ENCODE measurements around the gene PRDX6.
"Not testable (repeated sequence)": the region's sequence is repeated elsewhere in the genome, so short reads cannot be mapped to it uniquely, and the experiment has no call there.

Gene PRDX6, protein sequence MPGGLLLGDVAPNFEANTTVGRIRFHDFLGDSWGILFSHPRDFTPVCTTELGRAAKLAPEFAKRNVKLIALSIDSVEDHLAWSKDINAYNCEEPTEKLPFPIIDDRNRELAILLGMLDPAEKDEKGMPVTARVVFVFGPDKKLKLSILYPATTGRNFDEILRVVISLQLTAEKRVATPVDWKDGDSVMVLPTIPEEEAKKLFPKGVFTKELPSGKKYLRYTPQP

DNA sequence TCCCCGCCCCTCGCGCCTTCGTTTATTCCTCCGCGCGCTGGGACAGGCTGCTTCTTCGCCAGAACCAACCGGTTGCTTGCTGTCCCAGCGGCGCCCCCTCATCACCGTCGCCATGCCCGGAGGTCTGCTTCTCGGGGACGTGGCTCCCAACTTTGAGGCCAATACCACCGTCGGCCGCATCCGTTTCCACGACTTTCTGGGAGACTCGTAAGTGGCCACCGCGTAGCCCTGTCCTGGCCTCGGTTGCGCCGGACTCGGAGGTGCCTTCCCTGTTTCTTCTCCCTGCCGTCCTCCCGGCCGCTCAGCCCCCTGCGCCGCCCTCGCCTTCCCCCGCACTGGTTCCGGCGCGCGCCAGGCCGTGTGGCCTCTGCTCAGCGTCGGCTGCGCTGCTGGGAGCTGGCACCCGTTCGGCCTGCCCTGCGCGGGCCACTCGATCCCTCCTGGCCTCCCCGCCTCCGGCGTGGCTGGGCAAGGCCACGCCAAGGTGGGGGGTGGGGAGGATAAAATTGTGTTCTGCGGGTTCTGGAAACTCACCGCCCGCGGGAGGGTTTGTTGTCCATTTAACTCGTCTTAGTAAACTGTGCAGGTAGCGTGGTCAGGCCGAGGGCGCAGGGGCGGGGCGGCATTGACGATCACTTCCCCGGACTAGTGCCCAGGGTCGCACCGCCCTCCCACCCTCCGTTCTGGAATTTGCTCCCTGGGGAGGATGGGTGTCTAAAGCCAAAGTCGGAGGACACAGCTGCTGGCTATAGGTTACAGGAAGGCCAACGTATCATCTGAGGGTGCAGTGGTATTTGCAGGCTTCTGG is at the start of gene PRDX6:
Gene PRDX6 (plus strand): TSS at position 50 of the 808 bp plus-strand sequence. CDS start 63 bp downstream, at position 113.
- DNase-seq = peak; percentile 89

DNA sequence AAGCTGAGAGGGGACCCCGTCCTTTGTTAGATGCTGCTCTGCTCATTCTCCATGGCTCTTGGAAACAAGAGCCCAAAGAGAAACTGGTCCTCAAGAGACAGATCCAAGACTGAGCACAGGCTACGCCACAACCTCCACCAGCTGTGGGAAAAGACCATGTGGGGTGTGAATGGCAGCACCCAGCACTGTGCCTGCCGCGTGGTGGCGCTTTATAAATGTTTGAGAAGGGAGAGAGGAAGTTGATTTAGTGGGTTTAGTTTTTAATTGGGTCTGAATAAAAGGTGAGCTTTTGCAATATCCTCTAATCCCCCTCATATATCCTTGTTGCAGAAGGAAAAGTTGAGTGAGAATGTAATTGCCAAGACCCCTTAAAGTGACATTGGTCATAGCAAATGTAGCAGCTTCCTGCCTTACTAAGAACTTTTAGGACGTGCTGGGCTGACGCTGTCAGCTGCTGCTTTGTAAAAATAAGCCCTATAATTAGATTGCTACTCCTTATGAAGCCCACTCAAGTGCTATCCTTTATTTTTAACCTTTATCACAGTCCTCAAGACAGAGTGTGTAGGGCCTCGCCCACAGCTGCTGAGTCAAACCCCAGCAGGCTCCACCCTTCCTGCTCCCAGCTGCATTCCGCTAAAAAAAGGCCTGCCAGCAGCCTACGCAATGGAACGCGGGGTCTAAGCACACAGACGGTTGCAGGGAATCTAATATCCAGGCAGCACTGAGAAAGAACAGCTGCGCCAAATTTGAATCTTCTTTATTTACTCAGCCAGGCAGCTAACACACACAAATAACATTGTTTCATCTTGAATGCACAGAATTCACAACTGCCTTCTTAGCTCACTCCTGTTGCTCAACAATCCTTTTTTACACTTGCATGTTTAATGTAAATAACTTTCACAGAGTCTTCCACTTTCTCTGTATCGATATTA is 47.4 kb upstream of the PRDX6 start:
- peak; percentile 53 for DNase-seq

DNA sequence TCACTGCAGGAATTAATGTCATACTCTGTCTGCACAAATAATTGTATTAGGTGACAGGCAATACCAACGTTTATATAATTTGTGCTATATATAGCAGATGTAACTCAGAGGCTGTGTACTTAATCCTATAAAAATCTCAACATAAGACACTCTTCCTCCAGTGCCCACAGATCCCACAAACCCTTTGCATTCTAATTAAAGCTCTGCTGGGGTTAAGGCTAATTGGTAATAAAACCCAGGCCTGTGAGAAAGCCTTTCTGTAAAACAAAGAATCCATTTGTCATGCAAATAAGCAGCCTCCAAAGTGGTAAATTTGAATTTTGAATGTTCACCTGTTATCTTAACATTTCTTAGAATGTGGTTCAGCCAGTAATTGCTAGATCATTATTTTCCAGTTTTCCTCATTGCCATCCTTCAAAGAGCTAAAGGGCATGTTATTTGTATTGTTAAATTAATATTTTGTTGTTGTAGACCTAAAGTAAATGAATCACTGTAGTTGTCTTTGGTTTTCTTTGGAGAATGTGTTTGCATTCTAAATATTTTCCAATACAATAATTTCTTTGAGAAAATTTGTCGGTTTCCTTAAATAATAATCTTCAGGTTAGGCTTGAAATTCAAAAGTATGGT is 46.3 kb upstream of the PRDX6 start:
- DNase-seq = no peak

- peak; percentile 71 for DNase-seq
Observed at GRCh38 chr1:173431304-173432045, 45.7 kb upstream of the PRDX6 start.

DNA sequence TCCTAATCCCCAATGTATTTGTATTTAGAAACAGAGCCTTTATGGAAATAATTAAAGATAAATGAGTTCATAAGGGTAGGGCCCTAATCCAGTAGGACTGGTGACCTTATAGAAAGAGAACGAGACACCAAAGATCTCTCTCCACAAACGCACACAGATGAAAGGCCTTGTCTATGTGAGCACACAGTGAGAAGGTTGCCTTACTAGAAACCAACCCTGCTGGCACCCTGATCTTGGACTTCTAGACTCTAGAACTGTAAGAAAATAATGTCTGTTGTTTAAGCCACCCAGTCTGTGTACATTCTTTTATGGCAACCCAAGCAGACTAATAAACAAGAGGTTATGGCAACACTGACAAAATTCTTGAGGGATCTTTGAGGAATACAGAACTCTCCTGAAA is 44.8 kb upstream of the PRDX6 start:
- DNase-seq = no peak

- no peak for DNase-seq
Observed at GRCh38 chr1:173433751-173434326, 43.3 kb upstream of the PRDX6 start.

- no peak for DNase-seq
Observed at GRCh38 chr1:173436841-173437428, 40.2 kb upstream of the PRDX6 start.

DNA sequence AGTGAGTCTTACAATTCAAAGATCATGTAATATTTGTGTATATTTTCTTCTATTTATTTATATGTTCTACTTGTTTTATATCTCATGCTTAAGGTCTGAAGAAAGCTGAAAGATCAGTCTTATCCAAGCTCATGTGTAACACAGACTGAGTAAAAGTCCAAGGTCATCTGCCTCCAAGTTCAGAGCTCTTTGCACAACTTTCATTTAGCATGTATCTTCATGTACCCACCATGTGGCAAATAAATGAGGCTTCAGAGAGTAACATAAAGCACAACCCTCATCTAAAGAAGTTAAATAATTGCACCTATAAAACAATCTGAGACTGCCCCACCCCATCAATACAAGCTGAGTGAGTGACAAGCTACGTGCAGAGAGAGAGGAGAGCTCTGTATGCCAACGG is 38.5 kb upstream of the PRDX6 start:
- no peak for DNase-seq

DNA sequence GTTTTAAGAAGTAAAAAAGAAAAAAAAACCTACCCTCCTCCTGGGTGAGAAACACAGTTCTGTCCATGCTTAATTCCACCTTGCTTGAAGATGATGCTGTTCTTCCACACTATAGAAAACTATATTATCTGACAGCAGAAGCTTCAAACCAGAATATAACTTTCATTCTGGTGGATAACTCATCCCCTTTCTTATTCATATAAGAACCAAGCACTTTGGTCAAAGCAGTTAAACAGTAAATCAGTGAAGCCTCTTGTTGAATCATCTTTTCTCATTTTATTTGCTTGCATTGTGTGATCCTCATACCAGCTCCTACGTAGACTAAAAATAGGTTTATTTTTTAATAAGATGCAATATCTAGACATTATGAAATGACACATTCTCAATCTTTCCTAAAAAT is 36.7 kb upstream of the PRDX6 start:
- DNase-seq = no peak

- DNase-seq = no peak
Observed at GRCh38 chr1:173444757-173445156, 32.4 kb upstream of the PRDX6 start.

DNA sequence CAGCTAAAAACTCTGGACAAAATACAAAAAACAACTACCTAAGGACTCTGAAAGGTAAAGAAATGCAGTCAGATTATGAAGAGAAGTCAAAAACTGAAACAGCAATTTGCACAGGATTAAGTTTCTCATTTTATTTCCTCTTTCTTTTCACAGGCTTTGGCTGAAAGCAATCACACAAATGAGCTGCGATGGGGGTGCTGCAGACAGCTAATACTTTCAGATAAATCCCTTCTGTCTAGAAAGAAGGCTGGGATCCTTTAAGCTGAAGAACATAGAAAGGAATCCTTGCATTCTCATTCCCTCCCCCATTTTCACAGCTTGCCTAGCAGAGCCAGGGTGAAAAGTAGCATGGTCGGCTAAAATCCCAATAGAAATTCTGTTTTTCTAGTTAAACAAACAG is 32.0 kb upstream of the PRDX6 start:
- DNase-seq = no peak

GRCh38 chr1:173445656-173446055 is 31.5 kb upstream of the PRDX6 start:
- no peak for DNase-seq

GRCh38 chr1:173447224-173447623 is 29.9 kb upstream of the PRDX6 start:
- DNase-seq = no peak

GRCh38 chr1:173448945-173449344 is 28.2 kb upstream of the PRDX6 start:
- no peak for DNase-seq

GRCh38 chr1:173451981-173452380 is 25.2 kb upstream of the PRDX6 start:
- DNase-seq = peak; percentile 76

GRCh38 chr1:173453982-173454381 is 23.2 kb upstream of the PRDX6 start:
- DNase-seq = no peak

DNA sequence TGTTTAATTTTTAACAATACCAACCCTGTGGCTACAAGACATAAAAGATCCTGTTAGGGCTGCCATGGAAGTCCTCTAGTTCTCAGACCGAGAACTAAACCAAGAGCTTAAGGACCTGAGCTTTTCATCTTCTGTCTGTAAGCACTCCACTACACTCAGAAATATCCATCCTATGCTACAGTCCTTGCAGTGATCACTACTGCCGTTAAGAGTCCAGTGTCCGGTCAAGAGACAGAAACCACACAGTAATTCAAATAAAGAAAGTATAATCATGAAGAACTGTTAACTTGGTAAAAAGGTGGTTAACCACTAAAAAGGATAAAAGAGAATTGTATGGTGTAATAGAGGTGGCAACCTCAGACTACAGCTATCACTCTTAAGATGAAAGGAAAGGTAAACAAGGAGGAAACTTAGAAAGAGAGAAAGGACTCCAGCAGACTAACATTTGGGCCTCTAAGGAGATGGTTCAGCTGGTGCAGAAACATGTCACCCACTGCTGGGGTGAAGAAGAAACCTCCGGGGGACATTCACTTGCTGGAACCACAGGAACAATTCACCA is 22.1 kb upstream of the PRDX6 start:
- DNase-seq = no peak

- DNase-seq = no peak
Observed at GRCh38 chr1:173459885-173460284, 17.2 kb upstream of the PRDX6 start.

GRCh38 chr1:173462666-173463065 is 14.5 kb upstream of the PRDX6 start:
- DNase-seq = not testable (repeated sequence)

DNA sequence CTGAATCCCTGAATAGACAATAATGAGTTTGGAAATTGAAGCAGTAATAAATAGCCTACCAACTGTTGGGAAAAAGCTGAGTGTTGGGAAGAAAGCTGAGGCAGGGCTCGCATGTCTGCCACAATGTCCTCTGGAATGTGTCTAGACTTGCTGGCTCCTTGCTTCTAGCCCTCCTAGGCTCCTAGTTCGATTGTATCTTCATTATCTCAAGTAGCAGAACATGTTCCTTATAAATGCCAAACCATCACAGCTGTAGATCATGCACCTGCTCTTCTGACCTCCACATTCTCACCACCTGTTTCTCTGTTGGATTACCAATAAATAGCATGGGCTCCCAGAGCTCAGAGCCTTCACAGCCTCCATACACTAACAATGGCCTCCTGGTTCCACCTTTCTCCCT is 12.9 kb upstream of the PRDX6 start:
- DNase-seq = not testable (repeated sequence)

- DNase-seq = no peak
Observed at GRCh38 chr1:173467426-173467825, 9.7 kb upstream of the PRDX6 start.

All from NCI-H1092 treated with DMSO at 0.1 percent for 48 hours (cell line).